T-helper 2 cell treated with Interferon-gamma antibody and Interleukin-4, amounts not matched to agents 5 μg/mL and 100 μg/mL, for 36 hours (primary cell): ENCODE results near the gene MRNIP.

Experiments used
- DNase-seq: peaks from one replicate; pipeline ENCODE4 v3.0.0; 2021; ENCODE audit warnings: low spot score
- H3K27ac Mint-ChIP-seq: one replicate; pipeline ENCODE4 v1.8.0; 2021; ENCODE audit warnings: mild to moderate bottlenecking, mixed read lengths
- H3K27me3 Mint-ChIP-seq: one replicate; pipeline ENCODE4 v1.8.0; 2021; ENCODE audit warnings: low read depth, mixed read lengths
- H3K36me3 Mint-ChIP-seq: one replicate; pipeline ENCODE4 v1.8.0; 2021; ENCODE audit warnings: low read depth, mixed read lengths
- H3K4me1 Mint-ChIP-seq: one replicate; pipeline ENCODE4 v1.8.0; 2021; ENCODE audit warnings: low read depth, mixed read lengths
- H3K4me3 Mint-ChIP-seq: one replicate; pipeline ENCODE4 v1.8.0; 2022; ENCODE audit warnings: mild to moderate bottlenecking, moderate library complexity, mixed read lengths
- H3K9me3 Mint-ChIP-seq: one replicate; pipeline ENCODE4 v1.8.0; 2021; ENCODE audit warnings: mixed read lengths

Gene MRNIP

GRCh38 chr5:179806250-179807048 lies 52.2 kb downstream of the MRNIP start, which contains the start of gene MGAT4B:
Gene MGAT4B, minus strand, starts transcription at chr5:179806866. Its CDS starts 283 bp downstream, at chr5:179806583.
- DNase-seq, result peak; percentile 68
- peak within 1 kb of the TSS; percentile 74 for H3K4me3 Mint-ChIP-seq
- H3K9me3 Mint-ChIP-seq, result no peaks in the 10 kb centered on the region
- H3K27ac Mint-ChIP-seq, result peak within 1 kb of the TSS; percentile 89
- peaks cover 9% of the 10 kb centered on the region for H3K36me3 Mint-ChIP-seq
- no peaks in the 10 kb centered on the region for H3K27me3 Mint-ChIP-seq
- H3K4me1 Mint-ChIP-seq, result peaks cover 23% of the 10 kb centered on the region

- peak; percentile 45 for DNase-seq
- peaks cover 23% of the 10 kb centered on the region for H3K4me1 Mint-ChIP-seq
- peaks cover 8% of the 10 kb centered on the region for H3K36me3 Mint-ChIP-seq
- peak overlapping the region; percentile 89 for H3K4me3 Mint-ChIP-seq
- peak overlapping the region; percentile 90 for H3K27ac Mint-ChIP-seq
- H3K27me3 Mint-ChIP-seq, result no peaks in the 10 kb centered on the region
- H3K9me3 Mint-ChIP-seq, result no peaks in the 10 kb centered on the region
These were observed 52.9 kb downstream of the MRNIP start for GRCh38 chr5:179805529-179806249.

DNA sequence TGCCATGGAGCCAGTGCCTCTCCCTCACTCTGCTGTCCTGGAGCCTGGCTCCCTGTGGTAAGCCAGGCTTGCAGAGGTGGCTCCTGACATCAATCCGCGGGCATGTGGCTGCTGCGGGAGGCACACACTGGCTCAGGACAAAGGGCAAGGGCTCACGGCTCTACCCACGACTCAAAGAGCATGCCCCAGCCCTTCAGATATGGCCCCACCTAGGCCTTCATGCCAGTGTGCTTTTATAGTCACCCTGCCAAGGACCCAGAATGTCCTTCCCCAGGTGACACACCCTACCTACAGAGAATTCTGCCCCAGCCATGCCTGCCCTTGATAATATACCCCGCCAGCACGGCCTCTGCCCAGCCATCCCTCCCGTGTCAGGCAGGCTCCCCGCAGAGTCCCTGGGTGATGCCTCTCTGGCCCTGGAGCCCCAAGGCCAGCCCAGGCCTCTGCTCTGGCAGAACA lies 53.5 kb downstream of the MRNIP start:
- no peaks in the 10 kb centered on the region for H3K9me3 Mint-ChIP-seq
- peak overlapping the region; percentile 89 for H3K4me3 Mint-ChIP-seq
- peaks cover 23% of the 10 kb centered on the region for H3K4me1 Mint-ChIP-seq
- no peak for DNase-seq
- H3K27ac Mint-ChIP-seq, result peak overlapping the region; percentile 90
- peaks cover 6% of the 10 kb centered on the region for H3K36me3 Mint-ChIP-seq
- no peaks in the 10 kb centered on the region for H3K27me3 Mint-ChIP-seq

GRCh38 chr5:179804555-179804947 lies 54.1 kb downstream of the MRNIP start:
- Mint-ChIP-seq H3K4me3 (peak overlapping the region; percentile 89), H3K4me1 (peaks cover 23% of the 10 kb centered on the region), H3K36me3 (peaks cover 10% of the 10 kb centered on the region), H3K27ac (peak overlapping the region; percentile 90), H3K9me3 (no peaks in the 10 kb centered on the region), H3K27me3 (no peaks in the 10 kb centered on the region)
- no peak for DNase-seq

- H3K9me3 Mint-ChIP-seq, result no peaks in the 10 kb centered on the region
- peak; percentile 80 for DNase-seq
- peak overlapping the region; percentile 24 for H3K27ac Mint-ChIP-seq
- peaks cover 15% of the 10 kb centered on the region for H3K36me3 Mint-ChIP-seq
- H3K4me1 Mint-ChIP-seq, result peaks cover 23% of the 10 kb centered on the region
- H3K4me3 Mint-ChIP-seq, result peak overlapping the region; percentile 89
- H3K27me3 Mint-ChIP-seq, result no peaks in the 10 kb centered on the region
These were observed 54.7 kb downstream of the MRNIP start for GRCh38 chr5:179803651-179804554.

- peaks cover 23% of the 10 kb centered on the region for H3K4me1 Mint-ChIP-seq
- peaks cover 19% of the 10 kb centered on the region for H3K36me3 Mint-ChIP-seq
- H3K4me3 Mint-ChIP-seq, result no peak overlapping the region
- no peak for DNase-seq
- H3K27ac Mint-ChIP-seq, result no peak overlapping the region
- no peaks in the 10 kb centered on the region for H3K9me3 Mint-ChIP-seq
- no peaks in the 10 kb centered on the region for H3K27me3 Mint-ChIP-seq
These were observed 55.6 kb downstream of the MRNIP start for GRCh38 chr5:179802950-179803562.

DNA sequence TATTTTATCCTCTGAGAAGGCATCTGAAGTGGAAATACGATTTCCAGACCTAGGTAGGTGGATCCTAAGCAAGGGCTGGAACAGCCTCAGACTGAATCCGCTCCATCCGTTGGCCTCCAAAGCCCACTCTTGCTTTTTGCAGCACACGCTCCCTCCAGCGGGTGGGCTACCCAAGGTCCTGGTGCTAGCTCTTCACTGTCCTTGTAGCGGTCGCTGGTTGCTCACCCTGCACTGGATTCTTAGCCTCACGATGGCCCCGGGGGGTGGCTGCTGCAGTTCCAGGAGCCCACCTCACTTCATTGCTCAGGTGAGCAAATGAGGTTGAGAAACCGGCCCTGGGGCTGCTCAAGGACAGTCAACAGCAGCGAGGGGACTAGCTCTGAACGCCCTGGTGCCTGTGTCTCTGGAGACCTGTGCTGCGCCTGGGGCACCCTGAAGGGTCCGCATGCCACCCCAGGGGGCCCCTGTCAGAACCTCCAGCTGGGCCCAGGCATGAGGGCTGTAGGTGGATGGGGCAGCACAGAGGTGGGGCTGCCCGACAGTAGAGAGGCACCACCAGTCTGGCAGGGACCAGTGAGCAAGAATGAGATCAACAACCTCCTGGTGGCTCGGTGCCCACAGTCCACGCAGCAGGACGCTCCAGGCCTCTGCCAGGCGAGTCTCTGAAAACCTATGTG lies 56.3 kb downstream of the MRNIP start:
- Mint-ChIP-seq H3K27me3 (no peaks in the 10 kb centered on the region), H3K4me3 (no peak overlapping the region), H3K4me1 (peaks cover 23% of the 10 kb centered on the region), H3K27ac (no peak overlapping the region), H3K9me3 (no peaks in the 10 kb centered on the region), H3K36me3 (peaks cover 22% of the 10 kb centered on the region)
- no peak for DNase-seq

DNA sequence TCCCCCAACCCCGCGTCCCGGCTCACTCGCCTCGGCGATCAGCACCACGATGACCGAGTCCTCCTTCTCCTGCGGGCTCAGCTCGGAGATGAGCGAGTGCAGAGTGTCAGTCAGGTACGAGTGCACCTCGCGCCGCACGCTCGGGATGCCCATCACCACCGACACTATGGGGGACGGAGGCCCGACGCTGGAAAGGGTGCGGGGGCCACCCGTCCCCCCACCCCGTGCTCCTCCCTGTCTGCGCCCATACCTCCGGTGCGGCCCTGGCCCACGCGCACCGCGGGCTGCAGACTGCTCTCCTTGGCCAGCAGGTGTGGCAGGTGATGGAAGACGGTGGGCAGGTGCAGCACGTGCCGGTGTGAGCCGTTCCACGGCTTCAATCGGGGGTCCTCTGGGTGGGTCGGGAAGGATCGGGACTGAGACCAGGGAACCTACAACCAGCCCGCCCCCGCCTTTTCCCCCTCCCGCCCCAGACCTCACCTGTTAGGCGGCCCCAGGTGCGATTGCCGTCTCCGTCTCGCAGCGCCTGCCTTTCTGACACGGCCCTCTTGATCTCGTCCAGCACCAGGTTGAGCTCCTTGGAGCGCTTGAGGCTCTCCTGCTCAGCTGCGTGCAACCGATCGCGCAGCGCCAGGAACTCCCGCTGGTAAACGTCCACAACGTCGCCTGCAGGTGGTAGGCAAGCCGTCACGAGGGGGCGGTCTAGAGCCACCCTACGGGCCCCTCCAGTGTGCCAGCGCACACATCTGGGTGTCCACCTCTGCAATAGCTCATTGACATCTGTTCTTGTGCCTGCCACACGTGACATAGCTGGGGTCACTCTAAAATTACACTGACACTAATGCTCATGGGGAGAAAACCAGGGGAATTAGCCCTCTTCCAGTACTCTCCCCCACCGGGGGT lies 57.1 kb downstream of the MRNIP start:
- H3K4me1 Mint-ChIP-seq, result peaks cover 25% of the 10 kb centered on the region
- no peaks in the 10 kb centered on the region for H3K27me3 Mint-ChIP-seq
- no peaks in the 10 kb centered on the region for H3K9me3 Mint-ChIP-seq
- H3K36me3 Mint-ChIP-seq, result peaks cover 27% of the 10 kb centered on the region
- no peak overlapping the region for H3K4me3 Mint-ChIP-seq
- H3K27ac Mint-ChIP-seq, result peak overlapping the region; percentile 53
- peak; percentile 69 for DNase-seq

GRCh38 chr5:179800696-179801201 lies 57.9 kb downstream of the MRNIP start:
- no peak overlapping the region for H3K4me3 Mint-ChIP-seq
- H3K36me3 Mint-ChIP-seq, result peaks cover 27% of the 10 kb centered on the region
- no peaks in the 10 kb centered on the region for H3K27me3 Mint-ChIP-seq
- peaks cover 25% of the 10 kb centered on the region for H3K4me1 Mint-ChIP-seq
- no peaks in the 10 kb centered on the region for H3K9me3 Mint-ChIP-seq
- no peak overlapping the region for H3K27ac Mint-ChIP-seq
- no peak for DNase-seq

DNA sequence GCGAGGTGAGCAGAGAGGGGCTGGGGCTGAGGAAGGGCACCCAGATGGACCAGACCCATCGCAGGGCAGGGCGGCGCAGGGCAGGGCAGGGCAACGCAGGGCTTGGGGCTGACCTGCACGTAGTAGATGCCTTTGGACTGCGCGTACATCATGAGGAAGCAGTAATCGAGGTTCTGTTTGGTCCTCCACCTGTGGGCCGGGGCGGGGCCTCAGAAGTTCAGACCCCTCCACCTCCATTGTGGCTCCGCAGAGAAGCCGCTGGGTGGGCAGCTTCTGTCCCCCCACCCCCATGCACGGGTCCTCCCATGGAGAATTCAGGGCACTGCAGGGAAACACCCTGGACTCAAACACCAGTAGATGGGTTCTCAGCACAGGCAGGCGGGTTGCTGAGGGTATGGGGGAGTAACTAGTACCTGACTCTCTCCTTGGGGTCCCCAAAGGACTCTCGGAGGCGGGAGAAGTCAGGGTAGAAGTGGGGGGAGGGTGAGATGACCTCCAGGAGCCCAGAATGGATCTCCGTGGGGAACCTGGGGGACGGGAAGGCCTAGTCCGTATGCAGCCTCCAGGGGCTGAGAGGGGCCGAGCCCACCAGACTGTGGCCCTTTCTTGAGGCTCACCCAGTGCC lies 58.4 kb downstream of the MRNIP start:
- Mint-ChIP-seq H3K27ac (no peak overlapping the region), H3K9me3 (no peaks in the 10 kb centered on the region), H3K4me3 (no peak overlapping the region), H3K27me3 (no peaks in the 10 kb centered on the region), H3K4me1 (peaks cover 23% of the 10 kb centered on the region), H3K36me3 (peaks cover 24% of the 10 kb centered on the region)
- DNase-seq, result no peak

GRCh38 chr5:179799644-179799973 lies 59.0 kb downstream of the MRNIP start:
- Mint-ChIP-seq H3K4me1 (peaks cover 17% of the 10 kb centered on the region), H3K36me3 (peaks cover 23% of the 10 kb centered on the region), H3K9me3 (no peaks in the 10 kb centered on the region), H3K4me3 (no peak overlapping the region), H3K27me3 (no peaks in the 10 kb centered on the region), H3K27ac (no peak overlapping the region)
- DNase-seq, result no peak
